ENCODE data around the gene ABCC1.

The ABCC1 gene

DNA sequence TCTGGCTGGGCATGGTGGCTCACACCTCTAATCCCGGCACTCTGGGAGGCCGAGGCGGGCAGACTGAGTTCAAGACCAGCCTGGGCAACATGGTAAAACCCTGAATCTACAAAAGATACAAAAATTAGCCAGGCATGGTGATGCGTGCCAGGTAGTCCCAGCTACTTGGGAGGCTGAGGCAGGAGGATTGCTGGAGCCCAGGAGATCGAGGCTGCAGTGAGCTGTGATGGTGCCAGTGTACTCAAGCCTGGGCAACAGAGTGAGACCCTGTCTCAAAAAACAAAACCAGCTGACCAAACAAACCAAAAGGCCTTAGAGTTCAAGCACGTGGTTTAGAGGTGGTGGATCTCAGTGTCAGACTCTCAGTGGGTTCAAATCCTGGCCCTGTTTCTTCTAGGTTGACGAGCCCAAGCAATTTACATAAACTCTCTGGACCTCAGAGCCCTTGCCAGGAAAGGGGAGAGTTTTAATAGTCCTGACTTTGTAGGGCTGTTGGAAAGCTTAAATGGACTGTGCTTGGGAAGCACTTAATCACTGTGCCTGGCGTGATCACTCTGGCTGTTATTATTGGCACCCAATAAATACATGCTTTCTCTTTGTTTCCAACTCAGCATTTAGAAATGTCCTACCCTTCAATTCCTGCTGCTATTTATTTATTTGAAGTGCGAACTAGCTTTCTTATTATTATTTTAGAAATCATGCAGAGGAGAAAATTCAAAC lies 44.7 kb downstream of the ABCC1 start:
- no peak for DNase-seq

DNA sequence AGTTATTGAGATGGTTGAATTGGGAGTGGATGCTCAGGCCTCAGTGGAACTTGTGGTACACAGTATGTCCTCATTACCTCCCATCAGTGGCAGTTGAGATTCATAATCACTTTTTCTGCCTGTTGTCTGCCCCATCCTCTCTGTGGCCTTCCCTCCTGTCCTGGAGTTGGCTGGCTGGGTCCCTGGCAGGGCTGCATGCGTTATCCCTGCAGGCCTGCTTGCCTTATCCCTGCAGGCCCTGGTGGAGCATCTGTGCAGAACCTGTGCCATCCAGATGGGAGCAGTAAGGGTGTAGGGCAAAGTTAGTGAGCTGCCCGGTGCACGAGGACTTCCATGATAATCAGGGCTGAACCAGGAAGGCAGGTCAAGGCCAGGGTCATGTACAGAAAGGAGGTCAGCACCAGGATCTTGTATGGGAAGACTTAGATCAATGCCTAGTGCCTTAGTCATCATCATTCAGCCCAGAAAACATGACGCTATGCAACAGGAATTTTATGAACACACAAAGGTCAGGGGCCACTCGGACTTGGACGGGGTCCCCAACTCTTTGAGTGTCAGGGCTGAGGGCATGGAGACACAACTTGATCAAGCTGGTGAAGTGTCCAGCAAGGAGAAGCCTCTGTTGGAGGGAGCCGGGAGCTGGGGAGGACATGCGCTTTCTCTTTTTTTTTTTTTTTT lies 47.2 kb downstream of the ABCC1 start:
- DNase-seq = no peak

DNA sequence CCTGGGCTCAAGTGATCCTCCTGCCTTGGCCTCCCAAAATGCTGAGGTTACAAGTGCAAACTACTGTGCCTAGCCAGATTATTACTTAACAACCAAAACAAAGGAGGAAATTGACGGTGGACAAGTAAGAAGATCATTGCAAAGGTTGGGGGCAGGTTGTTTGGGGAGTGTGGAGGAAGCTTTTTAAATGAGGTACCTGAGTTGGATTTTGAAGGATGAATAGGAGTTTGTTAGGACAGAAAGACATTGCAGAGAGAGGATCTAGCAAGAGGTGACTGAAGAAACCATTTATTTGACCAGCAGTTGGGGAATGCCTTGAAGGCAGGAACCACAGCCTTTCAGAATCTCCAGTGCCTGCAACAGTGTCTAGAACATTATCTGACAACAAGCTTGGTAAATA lies 51.3 kb downstream of the ABCC1 start:
- DNase-seq = no peak

DNA sequence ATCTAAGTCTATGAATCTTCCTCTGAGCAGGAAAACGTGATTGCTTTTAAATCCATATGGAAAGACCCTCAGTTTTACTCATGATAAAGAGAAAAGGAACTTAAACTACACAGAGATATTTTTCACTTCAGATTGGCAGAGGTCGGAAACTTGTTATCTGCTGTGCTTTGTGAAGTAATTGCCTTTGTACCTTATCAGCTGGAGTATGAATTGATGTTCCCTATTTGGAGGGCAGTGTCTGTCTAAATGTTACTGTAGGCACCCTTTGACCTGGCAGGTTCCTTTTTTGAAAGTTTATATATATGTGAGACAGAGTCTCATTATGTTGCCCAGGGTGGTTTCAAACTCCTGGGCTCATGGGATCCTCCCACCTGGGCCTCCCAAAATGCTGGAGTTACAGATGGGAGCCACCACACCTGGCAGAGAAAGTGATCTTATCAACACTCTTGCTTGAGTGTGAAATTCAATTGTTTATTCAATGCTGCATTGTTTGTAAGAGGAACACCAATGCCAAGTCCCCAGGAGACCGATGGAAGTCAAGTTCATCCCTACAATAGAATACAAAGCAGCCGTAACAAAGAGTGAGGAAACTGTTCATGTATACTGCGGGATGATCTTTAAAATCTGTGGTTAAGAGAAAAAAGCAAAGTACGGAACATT lies 52.3 kb downstream of the ABCC1 start:
- no peak for DNase-seq

DNA sequence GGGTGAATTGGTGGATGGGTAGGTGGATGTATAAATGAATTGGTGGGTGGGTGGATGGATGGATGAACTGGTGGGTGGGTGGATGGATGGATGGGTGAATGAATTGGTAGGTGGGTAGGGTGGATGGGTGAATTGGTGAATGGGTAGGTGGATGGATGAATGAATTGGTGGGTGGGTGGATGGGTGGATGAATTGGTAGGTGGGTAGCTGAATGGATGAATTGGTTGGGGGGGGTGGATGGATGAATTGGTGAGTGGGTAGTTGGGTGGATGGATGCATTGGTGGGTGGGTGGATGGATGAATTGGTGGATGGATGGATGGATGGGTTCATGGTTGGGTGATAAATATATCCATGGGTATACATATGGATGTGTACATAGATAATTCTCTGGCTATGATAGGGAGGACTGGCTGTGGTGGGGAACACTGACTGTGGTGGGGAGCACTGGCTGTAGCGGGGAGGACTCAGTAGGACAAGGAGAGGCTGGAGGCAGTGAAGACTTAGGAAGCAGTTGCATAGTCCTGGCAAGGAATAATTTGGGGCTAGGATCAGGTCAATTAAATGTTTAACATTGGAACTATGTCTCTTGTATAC lies 54.4 kb downstream of the ABCC1 start:
- DNase-seq = no peak

DNA sequence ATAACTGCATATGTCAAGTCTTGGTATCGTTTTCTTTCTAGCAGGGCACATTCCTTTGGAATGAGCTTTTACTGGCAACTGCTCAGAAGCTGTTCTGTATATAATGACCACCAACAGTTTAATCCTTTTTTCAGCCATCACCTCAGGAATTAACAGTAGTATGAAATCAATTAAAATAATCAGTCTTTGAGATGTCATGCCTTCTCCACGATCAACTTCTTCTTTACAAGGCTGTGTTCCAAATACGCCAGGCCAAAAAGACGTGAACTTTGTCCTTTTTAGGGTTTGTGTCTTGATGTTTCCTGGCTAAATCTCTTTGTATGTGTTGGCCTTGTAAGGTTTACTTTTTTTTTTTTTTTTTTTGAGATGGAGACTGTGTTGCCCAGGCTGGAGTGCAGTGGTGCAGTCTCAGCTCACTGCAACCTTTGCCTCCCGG lies 54.9 kb downstream of the ABCC1 start:
- no peak for DNase-seq

DNA sequence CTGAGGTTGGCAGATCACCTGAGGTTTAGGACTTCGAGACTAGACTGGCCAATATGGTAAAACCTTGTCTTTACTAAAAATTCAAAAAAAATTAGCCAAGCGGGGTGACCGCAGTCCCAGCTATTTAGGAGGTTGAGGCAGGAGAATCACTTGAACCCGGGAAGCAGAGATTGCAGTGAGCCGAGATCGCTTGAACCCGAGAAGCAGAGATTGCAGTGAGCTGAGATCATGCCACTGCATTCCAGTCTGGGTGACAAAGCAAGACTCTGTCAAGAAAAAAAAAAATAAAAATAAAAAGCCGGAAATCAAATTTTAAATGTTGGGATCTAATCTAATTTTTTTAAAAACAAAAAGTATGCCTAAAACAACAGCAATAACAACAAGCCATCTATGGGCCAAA lies 56.3 kb downstream of the ABCC1 start:
- no peak for DNase-seq

DNA sequence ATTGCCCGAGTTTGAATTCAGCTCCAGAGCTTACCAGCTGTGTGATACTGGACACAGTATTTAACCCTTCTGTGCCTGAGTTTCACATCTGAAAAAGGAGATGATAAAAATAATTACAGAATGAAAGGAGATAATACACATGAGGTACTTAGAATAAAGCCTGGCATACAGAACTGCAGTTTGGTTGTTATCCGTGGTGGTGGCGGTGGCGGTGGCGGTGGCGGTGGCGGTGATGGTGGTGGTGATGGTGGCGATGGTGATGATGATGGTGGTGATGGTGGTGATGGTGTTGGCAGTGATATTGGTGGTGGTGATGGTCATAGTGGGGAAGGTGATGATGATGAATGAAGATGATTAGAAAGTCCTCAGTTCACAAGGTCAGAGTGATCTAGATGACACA lies 57.2 kb downstream of the ABCC1 start:
- no peak for DNase-seq

DNA sequence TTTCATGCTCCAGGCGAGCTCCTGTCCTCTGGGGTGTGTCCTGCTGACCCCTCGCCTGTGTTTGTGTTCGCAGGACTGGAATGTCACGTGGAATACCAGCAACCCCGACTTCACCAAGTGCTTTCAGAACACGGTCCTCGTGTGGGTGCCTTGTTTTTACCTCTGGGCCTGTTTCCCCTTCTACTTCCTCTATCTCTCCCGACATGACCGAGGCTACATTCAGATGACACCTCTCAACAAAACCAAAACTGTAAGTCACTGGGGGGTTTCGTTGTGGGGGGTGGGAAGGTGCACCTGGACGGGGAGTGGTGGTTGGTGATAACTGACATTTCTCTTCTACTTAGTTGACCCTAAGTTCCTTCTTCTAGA lies 58.3 kb downstream of the ABCC1 start:
- DNase-seq = no peak

DNA sequence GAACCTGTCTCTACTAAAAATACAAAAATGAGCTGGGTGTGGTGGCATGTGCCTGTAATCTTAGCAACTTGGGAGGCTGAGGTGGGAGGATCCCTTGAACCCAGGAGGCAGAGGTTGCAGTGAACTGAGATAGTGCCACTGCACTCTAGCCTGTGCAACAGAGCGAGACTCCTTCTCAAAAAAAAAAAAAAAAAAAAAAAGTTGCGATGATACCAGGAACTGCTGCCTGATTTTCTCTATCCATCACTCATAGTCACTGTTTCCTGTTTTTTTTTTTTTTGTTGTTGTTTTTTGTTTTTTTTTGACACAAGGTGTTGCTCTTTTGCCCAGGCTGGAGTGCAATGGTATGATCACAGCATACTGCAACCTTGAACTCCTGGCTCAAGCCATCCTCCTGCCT lies 59.2 kb downstream of the ABCC1 start:
- no peak for DNase-seq

DNA sequence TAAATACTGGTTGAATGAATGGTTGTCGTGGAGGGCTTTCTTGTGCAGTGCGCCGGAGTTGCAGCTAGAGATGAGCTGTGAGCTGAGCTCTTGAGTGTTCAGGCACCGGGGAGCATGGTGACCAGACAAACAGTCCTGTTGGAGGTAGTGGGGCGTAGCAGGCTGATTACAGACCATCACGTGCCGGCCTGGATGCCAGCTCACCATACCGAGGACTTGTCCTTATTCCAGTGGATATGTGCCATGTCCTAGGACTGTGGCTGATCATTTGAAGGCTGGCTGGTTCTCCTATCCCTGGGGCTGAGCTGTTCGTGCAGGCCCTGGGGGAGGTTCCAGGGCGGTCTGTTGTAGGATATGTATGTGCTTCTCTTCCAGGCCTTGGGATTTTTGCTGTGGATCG lies 60.0 kb downstream of the ABCC1 start:
- DNase-seq = no peak

DNA sequence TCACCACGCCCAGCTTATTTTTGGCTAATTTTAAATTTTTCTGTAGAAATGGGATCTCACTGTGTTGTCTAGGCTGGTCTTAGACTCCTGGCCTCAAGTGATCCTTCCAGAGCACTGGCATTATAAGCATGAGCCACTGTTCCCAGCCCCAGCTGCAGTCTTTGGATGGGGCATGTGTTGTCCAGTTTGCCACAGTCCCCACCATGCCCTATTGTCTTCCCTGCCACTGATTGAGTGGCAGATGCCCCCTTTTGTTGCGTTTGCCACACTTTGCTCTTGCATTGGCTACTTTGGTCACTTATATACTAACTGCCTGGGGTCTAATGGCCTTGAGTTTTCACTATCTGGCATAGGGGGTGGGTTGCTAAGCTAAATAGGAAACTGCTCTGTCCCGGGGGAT lies 60.8 kb downstream of the ABCC1 start:
- DNase-seq = no peak

DNA sequence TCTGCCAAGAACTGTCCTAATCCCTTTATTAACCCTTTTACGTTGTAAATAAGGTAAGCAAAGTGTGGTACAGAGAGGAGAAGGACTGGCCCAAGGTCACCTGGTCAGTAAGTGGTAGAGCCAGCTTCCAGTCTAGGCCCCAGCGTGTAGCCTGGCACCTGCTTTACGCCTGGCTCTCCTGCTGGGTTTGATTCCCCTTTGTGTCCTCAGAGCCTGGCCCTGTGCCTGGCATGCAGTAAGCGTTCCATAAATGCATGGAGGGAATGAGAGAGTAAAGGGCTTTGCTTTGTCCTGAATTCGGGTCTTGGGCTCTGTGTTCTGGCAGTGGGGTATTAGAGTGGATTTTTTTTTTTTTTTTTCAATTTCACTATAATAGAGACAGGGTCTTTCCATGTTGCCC lies 62.7 kb downstream of the ABCC1 start:
- no peak for DNase-seq

DNA sequence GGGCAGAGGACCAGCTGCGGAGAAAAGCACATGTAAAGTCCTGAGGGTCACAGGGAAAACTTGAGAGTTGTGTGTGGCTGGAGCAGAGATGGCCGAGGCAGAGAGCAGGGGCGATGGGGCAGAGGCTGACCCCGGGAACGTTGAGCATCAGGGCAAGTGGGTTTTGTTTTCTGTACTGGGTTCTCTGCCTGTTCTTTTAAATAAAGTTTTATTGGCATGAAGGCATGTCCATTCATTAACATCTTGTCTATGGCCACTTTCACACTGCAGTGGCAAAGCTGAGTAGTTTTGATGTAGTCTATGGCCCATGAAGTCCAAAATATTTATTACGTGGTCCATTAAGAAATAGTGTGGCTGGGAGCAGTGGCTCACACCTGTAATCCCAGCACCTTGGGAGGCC lies 64.4 kb downstream of the ABCC1 start:
- DNase-seq = no peak

DNA sequence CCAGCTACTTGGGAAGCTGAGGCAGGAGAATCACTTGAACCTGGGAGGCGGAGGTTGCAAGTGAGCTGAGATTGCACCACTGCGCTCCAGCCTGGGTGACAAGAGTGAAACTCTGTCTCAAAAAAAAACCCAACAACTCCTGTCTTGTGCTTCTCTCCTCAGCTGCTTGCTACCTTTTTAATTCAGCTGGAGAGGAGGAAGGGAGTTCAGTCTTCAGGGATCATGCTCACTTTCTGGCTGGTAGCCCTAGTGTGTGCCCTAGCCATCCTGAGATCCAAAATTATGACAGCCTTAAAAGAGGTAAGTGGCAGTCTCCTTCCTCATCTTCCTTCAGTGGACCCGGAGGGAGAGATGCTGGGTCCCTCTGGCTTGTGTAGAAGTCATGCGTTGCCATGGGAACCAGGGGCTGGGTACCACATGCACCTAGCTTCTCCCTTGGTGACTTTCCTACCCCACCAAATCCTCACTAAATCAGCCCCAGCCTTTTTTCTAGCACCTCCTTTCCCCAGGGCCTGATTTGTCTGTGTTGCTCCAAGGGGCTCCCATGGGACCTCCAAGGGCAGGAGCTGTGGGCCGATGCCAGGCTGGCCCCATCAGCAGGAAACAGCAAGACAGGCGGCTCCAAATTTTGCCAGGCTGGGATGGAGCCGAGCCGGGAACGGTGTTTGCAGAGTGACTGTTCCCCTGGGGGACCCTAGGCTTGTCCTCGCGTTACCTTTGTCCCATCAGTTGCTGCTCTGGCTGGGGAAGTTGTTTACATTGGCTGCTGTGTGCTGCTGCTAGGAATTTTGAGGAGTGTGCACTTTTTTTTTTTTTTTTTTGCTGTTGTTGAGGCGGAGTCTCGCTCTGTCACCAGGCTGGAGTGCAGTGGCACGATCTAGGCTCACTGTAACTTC lies 65.2 kb downstream of the ABCC1 start:
- no peak for DNase-seq

DNA sequence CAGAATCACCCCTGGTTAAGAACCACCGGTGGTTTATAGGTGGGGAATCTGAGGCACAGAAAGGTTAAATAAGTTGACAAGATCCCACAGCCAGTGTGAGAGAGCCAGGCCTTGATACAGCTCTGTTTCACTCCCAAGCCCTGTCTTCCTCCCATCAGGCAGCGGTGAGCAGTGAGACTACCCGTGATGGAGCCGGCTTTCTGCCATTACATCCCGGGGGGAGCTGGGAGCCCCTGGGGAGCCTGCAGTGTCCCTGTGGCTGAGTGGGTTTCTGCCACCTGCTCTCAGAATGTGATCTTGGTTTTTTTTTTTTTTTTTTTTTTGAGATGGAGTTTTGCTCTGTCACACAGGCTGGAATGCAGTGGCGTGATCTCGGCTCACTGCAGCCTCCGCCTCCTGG lies 66.4 kb downstream of the ABCC1 start:
- no peak for DNase-seq

DNA sequence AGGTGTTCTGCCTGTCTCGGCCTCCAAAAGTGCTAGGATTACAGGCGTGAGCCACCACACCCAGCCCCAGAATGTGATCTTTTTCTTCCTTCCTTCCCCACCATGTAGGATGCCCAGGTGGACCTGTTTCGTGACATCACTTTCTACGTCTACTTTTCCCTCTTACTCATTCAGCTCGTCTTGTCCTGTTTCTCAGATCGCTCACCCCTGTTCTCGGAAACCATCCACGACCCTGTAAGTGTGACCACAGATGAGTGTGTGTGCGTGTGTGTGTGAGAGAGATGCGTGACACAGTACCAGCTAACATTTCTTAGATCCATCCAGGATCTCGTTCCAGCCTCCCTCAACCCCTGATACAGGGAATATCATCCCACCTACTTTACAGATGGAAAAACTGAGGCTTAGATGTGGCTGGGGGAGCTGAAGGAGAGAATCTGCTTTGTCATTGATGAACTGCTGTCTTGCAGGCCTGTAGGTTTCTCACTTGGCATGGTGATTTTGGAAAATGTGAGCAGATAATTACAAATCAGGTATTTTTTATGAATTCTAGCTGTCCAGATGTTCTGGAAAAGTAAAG lies 67.1 kb downstream of the ABCC1 start:
- DNase-seq = no peak

DNA sequence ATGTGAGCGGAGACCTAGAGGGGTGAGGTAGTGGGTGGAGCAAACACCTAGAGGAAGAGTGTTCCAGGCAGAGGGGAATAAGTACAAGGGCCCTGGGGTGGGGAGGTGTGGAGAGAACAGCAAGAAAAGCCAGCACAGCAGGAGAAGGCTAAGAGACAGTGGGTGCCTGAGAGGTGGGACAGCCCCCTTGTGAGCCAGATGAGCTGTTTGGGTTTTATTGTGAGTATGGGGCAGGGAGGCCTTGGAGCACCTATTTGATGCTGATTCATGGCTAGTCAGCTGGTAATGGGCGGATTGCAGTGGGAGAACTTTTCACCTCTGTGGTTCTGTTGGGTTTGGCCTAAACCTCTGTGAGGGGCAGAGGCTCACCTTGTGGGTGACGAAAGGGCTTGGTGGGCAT lies 68.4 kb downstream of the ABCC1 start:
- DNase-seq = no peak

DNA sequence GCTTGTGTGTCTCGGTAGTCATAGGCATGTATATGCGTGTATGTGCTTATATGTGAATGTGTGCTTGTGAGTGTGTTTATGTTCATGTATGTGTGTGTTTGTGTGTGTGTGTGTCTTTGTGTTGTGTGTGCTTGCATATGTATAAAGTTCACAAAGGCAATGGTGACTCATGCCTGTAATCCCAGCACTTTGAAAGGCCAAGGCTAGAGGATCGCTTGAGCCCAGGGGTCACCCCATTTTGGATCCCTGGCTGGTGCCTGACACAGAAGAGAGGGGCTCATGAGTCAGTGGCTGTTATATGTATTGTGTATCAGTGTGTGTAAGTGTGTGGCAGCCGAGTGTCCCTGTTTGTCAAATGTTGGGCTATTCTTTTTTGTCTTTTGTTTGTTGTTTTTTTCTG lies 69.3 kb downstream of the ABCC1 start:
- no peak for DNase-seq

DNA sequence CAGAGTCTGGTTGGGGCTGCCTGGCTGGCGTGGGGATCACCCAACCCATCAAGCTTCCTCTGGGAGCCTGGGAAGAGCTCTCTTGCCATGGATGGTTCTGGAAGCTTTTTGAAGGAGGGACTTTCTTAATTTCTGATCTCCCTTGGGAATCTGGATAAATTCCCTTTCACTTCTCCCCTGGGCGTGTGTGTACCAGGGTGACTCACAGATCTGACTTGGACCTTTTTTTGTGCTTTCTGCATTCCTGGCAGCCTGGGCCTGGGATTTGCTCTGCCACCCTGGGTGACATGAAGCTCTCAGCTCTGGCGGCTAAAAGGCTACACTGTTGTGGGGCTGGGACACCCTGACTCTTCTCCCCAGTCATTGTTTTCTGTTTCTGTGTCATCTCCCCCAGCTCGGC lies 70.1 kb downstream of the ABCC1 start:
- no peak for DNase-seq

DNA sequence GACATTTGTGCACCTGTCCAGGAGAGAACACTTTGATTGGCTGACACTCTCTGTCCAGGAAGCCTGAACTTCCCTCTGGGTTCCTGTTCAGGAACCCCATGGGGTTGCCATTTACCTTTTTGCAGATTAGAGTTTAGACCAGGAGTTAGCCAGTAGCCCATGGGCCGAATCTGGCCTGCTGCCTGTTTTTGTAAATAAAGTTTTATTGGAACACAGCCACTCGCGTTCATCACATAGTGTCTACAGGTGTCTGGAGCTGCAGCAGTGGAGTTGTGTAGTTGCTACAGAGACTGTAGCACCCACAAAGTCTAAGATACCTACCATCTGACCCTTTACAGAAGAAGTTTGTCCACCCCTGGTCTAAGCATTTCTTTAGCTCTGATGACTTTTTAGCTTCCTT lies 70.9 kb downstream of the ABCC1 start:
- DNase-seq = no peak

DNA sequence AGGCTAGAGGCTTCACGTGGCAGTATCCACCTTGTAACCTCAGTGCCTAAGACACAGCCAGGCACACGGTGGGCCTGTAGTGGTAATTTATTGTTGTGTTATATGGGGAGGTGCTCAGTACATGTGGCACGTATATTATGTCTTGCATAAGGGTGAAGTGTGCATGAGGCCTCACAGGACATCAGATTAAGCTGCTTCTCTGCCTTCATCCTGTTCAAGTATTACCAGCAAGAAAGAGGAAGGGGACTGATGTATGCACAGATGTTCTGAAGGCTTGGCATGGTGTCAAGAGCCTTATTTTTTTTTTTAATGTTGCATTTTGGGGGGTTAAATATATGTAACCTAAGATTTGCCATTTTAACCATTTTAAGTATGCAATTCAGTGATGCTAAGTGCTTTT lies 71.6 kb downstream of the ABCC1 start:
- no peak for DNase-seq

DNA sequence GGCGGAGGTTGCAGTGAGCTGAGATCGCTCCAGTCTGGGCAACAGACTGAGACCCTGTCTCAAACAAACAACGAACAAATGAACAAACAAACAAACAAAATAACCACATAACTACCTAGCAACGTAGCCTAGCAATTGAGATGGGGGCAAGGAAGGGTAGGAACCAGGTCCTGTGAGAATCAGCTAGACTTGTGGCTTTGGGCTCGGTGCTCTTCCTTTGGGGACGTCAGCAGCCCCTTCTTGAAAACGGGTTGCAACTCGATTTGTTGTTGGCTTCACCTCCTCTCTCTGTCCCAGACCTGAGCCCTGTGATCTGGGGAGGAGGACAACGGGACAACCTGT lies 72.2 kb downstream of the ABCC1 start:
- no peak for DNase-seq
